COR-L47 (cell line): Measurements from ENCODE around the gene SLC25A26.
A peak's percentile ranks its signal among the peaks of the same experiment; 100 is the strongest.
"Not testable (repeated sequence)": the region's sequence is repeated elsewhere in the genome, so short reads cannot be mapped to it uniquely, and the experiment has no call there.

Experiments used
- DNase-seq: peaks from one replicate; lab custom pipeline; 2025; lab: John Stamatoyannopoulos, UW

SLC25A26 gene

DNA sequence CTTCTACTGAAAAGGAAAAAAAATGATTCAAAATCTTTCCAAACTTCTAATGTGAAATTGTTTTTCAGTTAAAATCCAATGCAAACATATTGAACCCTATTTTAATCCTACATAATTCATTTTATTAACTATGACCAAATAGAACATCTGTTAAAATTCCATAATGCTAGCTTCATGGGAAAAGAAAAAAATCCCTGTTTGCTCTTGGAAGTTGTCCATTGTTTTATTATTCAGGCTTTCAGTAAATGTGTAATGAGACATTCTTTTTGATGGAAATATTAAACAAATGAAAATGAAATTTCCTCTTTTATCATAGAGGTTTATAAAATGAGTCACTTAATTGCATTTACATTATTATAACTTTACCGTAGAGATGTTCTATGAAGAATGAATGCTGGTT is 49.5 kb downstream of the SLC25A26 start:
- no peak for DNase-seq

DNA sequence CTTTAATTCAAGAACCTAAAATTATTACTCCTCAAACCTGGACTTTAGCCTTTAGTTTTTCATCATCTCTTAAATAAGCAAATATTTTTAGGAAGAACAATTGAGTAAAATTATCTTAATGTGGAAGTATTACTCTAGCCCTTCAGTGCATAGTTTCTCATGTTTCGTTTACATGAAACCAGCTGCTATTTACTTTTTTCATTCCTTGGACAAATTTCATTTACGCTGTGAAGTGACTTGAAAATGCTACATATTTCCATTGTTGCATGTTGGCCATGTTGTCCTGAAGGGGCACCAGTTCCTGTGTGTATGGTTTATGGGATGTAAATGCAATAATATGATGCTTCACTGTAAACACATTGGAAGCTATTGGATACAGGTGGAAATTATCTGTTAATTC is 49.9 kb downstream of the SLC25A26 start:
- DNase-seq, result no peak

DNA sequence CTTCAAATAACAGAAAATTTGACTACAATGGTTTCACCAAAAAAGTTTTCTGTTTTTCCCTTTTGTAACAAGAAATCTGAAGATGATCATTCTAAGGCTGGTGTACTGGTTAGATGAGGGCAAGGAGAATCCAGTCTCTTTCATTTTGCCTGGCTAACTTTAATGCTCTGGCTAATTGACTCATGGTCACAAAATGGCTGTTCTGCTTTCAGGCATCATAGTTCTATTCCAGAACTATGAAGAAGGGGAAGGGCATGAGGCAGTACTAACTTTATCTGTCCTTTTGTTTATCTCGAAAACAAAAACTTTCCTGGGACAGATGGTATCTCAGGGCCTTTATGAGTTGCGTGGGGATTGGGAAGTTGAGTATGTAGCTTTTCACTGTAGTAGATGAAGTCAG is 50.4 kb downstream of the SLC25A26 start:
- no peak for DNase-seq

DNA sequence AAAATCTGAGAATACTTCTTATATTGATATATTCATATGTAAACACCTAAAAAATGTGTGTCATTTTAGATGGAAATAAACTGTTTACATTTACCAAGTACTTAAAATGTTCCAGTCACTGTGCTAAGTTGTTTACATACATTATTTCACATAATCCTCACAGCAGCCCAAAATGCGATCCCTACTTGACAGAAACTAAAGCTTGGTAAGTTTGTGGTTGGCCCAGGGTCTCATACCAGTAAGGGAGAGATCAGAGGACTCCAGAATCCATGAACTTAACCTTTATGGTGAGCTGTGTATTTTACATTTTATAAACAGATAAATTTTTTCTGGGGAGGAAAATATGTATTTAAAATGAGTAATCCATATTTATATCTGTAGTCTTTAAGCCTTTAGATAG is 51.2 kb downstream of the SLC25A26 start:
- no peak for DNase-seq

DNA sequence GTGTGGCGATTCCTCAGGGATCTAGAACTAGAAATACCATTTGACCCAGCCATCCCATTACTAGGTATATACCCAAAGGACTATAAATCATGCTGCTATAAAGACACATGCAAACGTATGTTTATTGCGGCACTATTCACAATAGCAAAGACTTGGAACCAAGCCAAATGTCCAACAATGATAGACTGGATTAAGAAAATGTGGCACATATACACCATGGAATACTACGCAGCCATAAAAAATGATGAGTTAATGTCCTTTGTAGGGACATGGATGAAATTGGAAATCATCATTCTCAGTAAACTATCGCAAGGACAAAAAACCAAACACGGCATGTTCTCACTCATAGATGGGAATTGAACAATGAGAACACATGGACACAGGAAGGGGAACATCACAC is 54.0 kb downstream of the SLC25A26 start:
- DNase-seq, result not testable (repeated sequence)

DNA sequence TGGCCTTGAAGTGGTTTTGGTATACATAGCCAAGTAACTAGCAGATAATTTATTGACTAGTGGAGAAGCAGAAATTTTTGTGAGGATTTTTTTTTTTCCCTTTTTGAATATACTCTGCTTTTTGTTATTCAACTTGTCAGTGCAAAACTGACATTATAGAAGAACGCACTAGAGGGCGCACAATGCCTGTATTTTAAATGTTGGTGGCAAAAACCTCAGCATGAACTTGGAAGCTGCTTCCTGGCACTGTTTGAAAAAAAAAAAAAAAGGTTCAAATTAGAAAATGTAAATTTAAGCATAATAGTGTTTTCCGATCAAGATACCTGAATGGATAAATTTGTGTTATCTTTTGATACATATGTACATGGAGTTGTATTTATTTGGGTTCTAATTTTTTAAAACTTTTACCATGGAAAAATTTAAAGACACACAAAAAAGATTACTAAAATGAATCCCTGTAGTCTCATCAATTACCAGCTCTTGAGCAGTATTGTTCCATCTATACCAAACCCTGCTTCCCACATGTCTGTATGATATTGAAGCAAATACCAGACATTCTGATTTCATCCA is 56.0 kb downstream of the SLC25A26 start:
- DNase-seq, result peak; percentile 7

DNA sequence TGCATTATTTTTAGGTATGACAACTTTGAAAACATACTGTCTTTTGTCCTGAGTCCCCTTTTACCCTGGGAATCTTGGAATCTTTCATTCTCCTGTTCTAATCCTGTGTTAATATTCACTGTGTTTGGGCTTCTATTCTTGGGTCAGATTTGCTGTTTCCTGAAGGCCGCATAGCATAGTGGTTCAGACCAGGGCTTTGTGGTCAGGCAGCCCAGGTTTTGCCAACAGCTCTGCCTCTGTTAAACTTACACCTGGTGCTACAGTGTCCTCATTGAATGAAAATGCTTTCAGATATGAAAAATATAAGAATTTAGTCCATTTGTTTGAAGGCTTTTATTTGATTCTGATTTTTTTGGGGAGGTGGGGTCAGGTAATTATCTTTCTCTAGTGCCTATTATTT is 58.4 kb downstream of the SLC25A26 start:
- DNase-seq, result no peak

DNA sequence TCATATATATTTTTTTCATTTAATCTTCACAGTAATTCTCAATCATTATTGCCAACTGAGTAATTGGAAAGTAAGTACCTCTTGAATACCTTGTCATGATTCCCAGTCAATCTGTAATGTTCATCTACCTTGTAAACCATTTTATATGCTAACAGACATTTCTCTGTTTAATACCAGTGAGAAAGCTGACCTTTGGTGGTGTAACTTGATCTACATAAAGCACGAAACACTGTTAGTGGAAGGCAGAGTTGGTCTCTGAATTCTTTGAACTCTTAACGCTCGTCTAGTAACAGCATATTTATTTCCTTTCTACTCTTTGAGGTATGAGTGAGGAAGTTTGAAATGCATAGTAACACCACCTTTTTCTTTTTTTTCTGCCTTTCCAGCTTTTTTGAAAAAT is 59.5 kb downstream of the SLC25A26 start:
- no peak for DNase-seq

DNA sequence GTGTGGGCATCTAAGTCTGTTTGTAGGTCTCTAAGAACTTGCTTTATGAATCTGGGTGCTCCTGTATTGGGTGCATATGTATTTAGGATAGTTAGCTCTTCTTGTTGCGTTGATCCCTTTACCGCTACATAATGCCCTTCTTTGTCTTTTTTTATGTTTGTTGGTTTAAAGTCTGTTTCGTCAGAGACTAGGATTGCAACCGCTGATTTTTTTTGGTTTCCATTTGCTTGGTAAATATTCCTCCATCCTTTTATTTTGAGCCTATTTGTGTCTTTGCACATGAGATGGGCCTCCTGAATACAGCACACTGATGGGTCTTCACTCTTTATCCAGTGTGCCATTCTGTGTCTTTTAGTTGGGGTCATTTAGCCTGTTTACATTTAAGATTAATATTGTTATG is 71.1 kb downstream of the SLC25A26 start:
- not testable (repeated sequence) for DNase-seq

DNA sequence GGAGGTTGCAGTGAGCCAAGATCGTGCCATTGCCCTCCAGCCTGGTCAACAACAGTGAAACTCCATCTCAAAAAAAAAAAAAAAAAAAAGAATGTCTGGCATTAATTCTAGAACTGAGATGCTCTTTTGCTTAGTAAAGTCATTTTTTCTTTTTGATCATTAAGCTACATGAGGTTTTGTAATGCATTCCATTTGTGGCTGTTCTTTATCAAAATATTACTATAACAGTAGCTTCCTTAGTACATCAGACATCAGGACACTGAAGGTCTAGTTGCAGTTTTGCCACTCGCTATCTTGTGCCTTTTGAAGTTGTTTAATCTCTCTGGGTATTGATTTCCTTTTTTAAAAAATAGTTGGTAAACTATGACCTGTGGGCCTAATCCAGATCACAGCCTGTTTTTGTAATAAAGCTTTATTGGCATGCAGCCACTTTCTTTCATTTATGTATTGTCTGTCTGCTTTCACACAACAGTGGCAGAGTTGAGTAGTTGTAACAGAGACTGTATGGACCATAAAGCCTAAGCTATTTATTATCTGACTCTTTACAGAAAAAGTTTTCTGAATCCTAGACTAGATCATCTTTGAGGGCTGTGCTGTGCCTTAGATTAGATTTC is 76.6 kb downstream of the SLC25A26 start:
- no peak for DNase-seq

DNA sequence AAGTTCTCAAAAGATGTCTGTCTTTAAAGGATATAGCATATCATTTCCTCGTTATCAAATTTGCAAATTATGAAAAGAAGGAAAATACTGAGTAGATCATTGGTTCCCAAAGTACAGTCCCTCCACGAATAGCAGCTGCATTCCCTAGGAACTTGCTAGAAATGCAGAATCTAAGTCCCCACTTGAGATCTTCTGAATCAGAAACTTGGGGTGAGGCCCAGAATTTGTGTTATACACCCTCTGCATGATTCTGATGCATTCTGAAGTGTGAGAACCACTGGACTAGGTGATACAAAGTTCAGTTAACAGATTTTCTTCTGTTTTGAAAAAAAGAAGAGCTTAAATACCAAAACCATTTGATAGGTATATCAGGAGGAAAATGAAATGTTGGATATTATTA is 77.1 kb downstream of the SLC25A26 start:
- DNase-seq, result no peak

DNA sequence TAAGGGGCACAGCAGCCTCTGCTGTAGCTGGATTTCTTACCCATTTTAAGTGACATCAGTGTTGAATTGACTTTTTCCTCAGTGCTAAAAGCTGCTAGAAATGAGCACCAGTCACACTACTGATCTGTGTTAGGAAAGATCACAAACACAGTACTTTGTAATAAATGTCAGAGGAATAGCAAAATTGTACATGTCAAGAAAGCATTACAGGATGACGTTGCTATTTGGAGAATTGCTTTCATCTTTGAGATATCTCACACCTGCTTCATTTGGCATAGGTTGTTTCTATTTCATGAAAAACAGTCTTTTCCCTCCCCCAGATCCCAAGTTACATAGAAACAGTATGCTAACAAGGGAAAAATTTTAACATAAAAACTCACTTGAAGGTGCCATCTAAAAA is 77.8 kb downstream of the SLC25A26 start:
- no peak for DNase-seq

DNA sequence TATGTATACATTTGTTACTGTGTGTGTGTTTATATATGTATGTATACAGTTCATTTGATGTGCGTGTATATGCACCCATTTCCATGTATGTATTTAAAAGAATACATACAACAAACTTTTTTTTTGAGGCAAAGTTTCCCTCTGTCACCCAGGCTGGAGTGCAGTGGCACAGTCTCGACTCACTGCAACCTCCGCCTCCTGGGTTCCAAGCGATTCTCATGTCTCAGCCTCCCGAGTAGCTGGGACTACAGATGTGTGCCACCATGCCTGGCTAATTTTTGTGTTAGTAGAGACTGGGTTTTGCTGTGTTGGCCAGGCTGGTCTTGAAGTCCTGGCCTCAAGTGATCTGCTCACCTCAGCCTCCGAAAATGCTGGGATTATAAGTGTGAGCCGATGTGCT is 78.3 kb downstream of the SLC25A26 start:
- DNase-seq, result not testable (repeated sequence)

DNA sequence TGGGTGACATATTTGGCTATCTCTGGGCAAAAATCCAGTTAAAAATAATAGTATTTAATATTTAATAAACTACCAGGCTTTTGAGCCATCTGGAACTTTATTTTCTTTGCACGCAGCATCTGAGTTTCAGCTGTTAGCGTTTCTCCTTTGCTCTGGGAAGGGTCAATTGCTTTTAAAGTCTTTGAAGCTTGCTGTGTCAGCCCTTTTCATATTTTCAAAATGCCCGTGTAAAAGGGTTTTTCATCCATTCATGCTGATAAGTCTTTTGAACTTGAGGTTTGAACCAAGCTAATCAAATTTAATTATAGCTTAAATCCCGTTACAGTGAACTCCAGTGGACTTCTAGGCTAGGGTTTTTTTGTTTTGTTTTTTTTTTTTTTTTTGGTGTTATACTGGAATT is 79.1 kb downstream of the SLC25A26 start:
- DNase-seq, result no peak

DNA sequence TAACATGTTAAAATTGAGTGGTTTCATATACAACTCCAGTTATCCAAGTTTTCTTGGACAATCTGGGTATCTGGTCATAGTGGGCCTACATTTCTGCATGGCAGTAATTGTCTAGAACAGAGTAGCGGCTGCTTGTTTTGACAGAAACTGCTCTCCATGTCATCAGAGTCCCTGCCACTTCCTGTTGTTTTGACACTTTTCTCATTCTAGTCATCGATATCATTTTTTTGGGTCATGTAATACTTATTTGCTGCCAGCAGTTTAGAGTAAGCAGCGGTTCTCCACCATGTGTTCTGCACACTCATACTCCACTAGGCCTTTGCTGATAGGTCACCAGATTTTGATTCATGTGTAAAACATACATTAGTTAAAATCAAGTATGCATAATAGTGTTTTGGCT is 81.5 kb downstream of the SLC25A26 start:
- DNase-seq, result no peak

DNA sequence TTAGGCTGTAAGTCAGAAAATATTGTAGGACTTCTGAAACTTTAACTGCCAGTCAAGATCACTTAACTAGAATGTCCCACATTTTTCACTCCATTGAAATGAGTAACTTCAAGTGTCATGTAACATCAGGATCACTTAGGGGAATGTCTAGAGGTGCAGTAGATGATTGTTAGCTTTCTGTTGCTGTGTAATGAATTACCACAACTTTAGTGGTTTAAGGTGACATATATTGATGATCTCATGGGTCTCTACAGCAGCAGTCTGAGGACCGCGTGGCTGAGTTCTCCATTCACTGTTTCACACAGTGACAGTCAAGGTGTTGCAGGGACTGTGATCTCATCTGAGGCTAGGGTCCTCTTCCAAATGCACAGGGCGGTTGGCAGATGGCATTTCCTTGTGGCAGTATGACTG is 82.7 kb downstream of the SLC25A26 start:
- no peak for DNase-seq

DNA sequence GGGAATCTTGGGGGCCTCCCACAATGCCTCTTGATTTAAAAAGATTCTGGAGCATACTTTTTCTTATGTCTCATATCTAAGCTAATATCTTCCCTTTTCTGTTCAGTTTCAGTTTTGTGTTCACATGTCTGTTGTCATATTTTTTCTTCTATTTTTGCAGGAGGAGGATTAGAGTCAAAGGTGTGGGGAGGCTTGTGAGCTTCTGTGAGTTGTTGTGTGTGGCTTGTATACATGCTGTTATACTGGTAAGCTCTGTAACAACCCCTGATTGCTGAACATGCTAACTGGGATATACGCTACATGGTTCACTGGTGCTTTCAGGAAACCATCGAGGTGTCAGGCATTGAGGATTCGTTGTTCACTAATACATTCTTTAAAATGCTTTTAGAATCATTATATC is 83.5 kb downstream of the SLC25A26 start:
- no peak for DNase-seq

DNA sequence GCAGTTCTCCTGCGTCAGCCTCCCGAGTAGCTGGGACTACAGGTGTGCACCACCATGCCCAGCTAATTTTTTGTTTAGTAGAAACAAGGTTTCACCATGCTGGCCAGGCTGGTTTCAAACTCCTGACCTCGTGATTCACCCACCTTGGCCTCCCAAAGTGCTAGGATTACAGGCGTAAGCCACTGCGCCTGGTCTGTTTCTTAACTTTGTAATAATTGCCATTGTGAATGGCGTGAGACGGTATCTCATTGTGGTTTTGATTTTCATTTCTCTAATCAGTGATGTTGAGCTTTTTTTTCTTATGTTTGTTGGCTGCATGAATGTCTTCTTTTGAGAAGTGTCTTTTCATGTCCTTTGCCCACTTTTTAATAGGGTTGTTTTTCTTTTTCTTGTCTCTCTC is 85.3 kb downstream of the SLC25A26 start:
- not testable (repeated sequence) for DNase-seq

DNA sequence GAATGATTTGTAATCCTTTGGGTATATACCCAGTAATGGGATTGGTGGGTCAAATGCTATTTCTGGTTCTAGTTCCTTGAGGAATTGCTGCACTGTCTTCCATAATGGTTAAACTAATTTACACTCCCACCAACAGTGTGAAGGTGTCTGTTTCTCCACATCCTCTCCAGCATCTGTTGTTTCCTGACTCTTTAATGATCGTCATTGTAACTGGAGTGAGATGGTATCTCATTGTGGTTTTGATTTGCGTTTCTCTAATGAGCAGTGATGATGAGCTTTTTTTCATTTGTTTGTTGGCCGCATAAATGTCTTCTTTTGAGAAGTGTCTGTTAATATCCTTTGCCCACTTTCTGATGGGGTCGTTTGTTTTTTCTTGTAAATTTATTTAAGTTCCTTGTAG is 86.2 kb downstream of the SLC25A26 start:
- DNase-seq, result not testable (repeated sequence)

DNA sequence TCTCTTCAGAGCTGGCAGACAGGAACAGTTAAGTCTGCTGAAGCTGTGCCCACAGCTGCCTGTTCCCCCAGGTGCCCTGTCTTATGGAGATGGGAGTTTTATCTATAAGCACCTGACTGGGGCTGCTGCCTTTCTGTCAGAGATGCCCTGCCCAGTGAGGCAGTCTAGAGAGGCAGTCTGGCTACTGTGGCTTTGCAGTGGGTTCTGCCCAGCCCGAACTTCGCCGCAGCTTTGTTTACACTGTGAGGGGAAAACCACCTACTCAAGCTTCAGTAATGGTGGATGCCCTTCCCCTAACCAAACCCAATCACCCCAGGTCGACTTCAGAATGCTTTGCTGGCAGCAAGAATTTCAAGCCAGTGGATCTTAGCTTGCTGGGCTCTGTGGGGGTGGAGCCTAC is 91.2 kb downstream of the SLC25A26 start:
- no peak for DNase-seq

DNA sequence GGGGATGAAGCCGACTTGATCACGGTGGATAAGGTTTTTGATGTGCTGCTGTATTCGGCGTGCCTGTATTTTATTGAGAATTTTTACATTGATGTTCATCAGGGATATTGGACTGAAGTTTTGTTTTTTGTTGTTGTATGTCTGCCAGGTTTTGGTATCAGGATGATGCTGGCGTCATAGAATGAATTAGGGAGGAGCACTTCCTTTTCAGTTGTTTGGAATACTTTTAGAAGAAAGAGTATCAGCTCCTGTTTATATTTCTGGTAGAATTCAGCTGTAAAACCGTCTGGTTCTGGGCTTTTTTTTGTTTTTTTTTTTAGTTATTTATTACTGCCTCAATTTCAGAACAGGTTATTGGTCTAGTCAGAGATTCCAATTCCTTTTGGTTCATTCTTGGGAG is 93.7 kb downstream of the SLC25A26 start:
- DNase-seq, result no peak

DNA sequence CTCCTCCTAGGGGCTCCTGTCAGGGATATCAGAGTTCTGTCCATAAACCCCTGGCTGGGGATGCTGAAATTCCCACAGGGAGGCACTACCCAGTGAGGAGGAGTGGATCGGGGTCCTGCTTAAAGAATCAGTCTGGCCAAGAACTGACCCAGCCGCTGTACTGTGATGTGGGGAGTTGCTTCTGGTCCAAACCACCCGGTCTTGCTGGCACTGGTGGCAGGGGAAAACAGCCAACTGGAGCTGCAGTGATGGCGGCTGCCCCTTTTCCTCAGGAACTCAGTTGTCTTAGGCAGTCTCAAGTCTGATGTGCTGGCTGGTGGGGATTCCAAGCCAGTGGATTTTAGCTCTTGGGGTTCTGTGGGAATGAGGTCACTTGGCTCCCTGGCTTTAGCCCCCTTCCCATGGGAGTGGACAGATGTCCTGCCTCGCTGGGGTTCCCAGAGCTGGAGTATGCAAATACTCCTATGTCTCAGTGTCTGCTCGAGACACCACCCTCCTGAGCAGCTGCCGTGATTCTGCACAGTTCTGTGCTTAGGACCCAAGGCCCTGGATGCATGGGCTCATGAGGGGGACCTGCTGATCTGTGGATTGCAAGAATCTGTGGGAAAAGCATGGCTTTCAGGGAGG is 97.1 kb downstream of the SLC25A26 start:
- no peak for DNase-seq

DNA sequence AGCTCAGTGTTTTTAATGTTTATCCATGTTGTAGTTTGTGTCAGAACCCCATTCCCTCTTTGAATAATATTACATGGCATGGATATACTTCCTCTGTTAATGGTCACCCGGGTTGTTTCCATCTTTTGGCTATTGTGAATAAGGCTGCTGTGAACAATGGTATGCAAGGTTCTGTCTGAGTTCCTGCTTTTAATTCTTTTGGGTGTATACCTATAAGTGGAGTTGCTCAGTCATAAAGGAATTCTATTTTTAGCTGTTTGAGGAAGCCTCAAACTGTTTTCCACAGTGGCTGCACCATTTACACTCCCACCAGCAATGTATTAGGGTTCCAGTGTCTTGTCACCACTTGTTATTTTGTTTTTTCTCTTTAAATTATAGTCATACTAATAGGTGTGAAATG is 99.6 kb downstream of the SLC25A26 start:
- no peak for DNase-seq

DNA sequence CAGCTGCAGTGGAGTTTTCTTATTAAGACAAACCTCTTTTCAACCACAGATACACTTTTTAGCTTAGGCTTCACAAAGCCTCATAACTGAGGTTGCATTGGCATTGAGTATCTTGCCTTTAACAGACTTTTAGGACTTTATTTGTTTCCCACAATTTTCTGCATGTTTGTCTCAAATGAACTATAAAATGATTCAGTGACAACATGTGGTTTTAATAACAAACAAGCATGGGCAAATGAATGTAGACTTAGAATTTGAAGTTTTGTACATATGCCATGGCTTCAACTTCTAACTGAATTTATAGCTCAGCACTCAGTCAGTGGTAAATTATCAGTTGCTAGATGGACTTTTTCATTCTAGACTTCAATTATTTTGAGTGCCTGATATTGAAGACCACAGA is 101.6 kb downstream of the SLC25A26 start:
- no peak for DNase-seq
